HL-60/S4 treated with retinoic acid at 250 ng/mL for 4 days and 3 days (cell line): ENCODE measurements around the gene ZIC2.

ENCODE experiments used
- in situ Hi-C: fragments of 300-500 bp; cut with MboI; formaldehyde crosslinking; loops from 2 replicates; pipeline ENCODE4 v1.7.0; 2022; ENCODE audit warnings: low sequenced_read_pairs

The ZIC2 gene

GRCh38 chr13:99959540-99960230 lies 21.9 kb upstream of the ZIC2 start:
- in situ Hi-C loops: no loop called here

GRCh38 chr13:99960663-99961311 lies 20.8 kb upstream of the ZIC2 start:
- in situ Hi-C loops: no loop called here

- in situ Hi-C loops: no loop called here
Observed at GRCh38 chr13:99961636-99962035, 19.9 kb upstream of the ZIC2 start.

- in situ Hi-C loops: no loop called here
Observed at GRCh38 chr13:99962242-99962641, 19.3 kb upstream of the ZIC2 start.

GRCh38 chr13:99963816-99964339 lies 17.7 kb upstream of the ZIC2 start:
- in situ Hi-C loops: no loop called here

- in situ Hi-C loops: no loop called here
Observed at GRCh38 chr13:99965329-99966000, 16.1 kb upstream of the ZIC2 start.

- in situ Hi-C loops: no loop called here
Observed at GRCh38 chr13:99966064-99966805, 15.3 kb upstream of the ZIC2 start.

GRCh38 chr13:99967498-99967868 lies 14.1 kb upstream of the ZIC2 start:
- in situ Hi-C loops: no loop called here

GRCh38 chr13:99967869-99968520 lies 13.6 kb upstream of the ZIC2 start:
- in situ Hi-C loops: no loop called here

- in situ Hi-C loops: no loop called here
Observed at GRCh38 chr13:99968521-99969452, 12.8 kb upstream of the ZIC2 start.

GRCh38 chr13:99969453-99969918 lies 12.1 kb upstream of the ZIC2 start:
- in situ Hi-C loops: no loop called here

- in situ Hi-C loops: no loop called here
Observed at GRCh38 chr13:99969919-99970650, 11.5 kb upstream of the ZIC2 start.

GRCh38 chr13:99970651-99971575 lies 10.7 kb upstream of the ZIC2 start:
- in situ Hi-C loops: no loop called here

- in situ Hi-C loops: no loop called here
Observed at GRCh38 chr13:99971576-99972189, 9.9 kb upstream of the ZIC2 start, which contains the start of gene ZIC5. Gene ZIC5 (minus strand): TSS chr13:99971767. CDS start chr13:99971603, 164 bp downstream.

GRCh38 chr13:99972190-99972731 lies 9.3 kb upstream of the ZIC2 start:
- in situ Hi-C loops: no loop called here

- in situ Hi-C loops: no loop called here
Observed at GRCh38 chr13:99973163-99973807, 8.3 kb upstream of the ZIC2 start.

GRCh38 chr13:99973808-99974185 lies 7.8 kb upstream of the ZIC2 start:
- in situ Hi-C loops: no loop called here
